ENCODE data around the gene L3MBTL1.
"Not testable (repeated sequence)": the region's sequence is repeated elsewhere in the genome, so short reads cannot be mapped to it uniquely, and the experiment has no call there.

The L3MBTL1 gene
- 5.9 to 16.1 (median 13.1) reads per million in 4 donors for total RNA-seq

GRCh38 chr20:43507150-43508080 is at the start of gene L3MBTL1:
TSS of gene L3MBTL1 (plus strand) at chr20:43507697. CDS start at chr20:43513504, 5,807 bp downstream.
- no peak for DNase-seq

DNA sequence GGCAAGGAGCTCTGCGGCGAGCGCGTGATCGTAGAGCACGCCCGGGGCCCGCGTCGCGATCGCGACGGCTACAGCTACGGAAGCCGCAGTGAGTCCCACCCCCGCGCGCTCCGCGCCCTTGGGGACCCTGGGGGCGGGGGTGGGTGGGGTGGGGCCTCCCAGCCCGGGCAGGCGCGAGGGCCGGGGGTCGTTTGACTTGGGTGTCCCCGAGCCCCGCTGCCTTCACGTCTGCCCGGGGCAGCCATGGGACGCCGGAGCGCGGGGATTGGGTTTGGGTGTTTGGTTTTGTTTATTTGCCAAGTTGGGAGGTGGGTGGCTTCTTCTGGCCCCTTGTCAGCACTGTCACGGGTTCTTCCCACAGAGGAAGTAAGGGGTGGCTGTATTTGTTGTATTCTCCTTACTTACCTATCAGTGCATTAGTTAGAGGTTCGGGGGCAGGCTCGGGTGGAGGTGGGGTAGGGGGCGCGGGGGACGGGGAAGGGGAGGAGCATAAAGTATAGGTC is 49.0 kb upstream of the L3MBTL1 start:
- no peak for DNase-seq

DNA sequence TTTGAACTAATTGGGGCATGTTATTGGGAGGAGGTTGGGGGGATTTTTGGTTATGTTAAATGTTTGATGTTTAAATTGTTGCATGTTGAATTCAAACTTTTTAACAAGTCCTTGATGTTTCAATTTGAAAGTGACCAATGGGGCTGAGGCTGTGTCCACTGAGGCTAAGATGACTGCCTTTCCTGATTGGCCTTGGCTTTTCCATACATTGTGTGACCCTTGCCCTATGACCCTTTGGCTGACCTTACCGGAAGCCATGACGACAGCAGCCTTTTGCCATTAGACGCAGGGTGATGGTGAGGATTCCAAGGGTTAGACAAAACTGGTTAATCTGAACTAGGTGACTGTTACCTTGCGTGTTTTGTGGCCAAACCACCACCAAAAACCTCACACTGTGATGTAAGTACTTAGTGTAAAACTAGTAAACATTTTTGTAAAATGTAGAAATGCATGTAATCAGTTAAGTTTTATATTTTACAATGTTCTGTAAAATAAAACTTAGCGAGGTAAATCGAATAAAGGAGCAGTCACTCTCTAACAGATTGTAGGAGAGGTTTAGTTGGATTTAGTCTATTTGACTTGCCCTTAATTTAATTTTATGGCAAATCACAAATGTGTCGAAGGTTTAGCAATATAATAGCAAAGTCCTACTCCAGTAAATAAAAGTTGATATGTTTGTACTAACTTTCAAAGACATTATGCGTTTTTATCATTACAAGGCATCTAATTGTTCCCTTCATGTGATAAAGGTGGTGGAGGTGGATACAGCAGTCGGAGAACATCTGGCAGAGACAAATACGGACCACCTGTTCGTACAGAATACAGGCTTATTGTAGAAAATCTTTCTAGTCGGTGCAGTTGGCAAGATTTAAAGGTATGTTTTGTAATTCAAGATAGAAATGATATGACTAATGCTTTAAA is 48.2 kb upstream of the L3MBTL1 start:
- DNase-seq = peak in 1 of 5 donors; percentile 29

GRCh38 chr20:43460172-43460829 is 47.2 kb upstream of the L3MBTL1 start:
- DNase-seq = no peak

DNA sequence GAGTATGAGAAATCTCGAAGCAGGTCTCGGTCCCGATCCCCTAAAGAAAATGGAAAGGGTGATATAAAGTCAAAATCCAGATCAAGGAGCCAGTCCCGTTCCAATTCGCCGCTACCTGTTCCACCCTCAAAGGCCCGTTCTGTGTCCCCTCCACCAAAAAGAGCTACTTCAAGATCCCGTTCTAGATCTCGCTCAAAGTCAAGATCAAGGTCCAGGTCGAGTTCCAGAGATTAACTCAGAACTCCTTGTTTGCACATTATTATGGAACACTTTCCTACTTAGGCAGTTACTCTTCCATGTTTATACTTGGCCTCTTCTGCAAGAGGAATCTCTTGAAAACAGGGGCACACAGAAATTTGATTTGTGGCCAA is 46.7 kb upstream of the L3MBTL1 start:
- no peak for DNase-seq

DNA sequence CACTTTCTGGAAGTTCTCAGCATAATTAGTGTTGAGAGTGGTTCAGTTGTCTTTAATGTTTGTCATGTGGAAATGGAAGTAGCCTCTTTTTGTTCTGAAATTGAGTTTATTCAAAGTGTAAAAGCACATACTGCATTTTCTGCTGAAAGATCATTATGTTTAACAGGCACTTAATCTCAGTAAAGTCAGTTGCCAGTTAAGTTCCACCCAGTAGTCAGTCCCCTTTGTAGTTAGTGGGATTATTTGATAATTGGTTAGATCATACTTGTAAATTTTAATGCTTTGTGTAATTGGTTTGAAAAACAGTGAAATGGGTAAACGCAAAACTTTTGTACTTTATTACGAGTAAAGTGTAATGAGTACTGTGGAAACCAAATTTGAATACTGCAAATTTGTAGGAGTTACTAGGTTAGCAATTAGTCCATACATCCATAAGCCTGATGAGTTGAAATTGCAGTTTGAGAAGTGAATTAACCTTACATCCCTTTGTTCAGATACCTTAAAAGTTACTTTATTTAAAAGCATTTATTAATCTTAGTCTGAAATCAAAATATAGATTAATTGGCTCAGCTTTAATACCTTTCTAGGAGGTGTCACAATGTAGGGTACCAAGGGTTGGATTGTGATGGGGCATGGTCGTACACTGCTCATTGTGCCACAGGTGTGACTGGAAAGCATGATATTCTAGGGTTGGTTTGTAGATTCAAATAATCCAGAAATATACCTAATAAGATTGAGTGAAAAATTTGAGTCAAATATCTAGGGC is 45.4 kb upstream of the L3MBTL1 start:
- DNase-seq = no peak

GRCh38 chr20:43462660-43463526 is 44.6 kb upstream of the L3MBTL1 start:
- DNase-seq = no peak

DNA sequence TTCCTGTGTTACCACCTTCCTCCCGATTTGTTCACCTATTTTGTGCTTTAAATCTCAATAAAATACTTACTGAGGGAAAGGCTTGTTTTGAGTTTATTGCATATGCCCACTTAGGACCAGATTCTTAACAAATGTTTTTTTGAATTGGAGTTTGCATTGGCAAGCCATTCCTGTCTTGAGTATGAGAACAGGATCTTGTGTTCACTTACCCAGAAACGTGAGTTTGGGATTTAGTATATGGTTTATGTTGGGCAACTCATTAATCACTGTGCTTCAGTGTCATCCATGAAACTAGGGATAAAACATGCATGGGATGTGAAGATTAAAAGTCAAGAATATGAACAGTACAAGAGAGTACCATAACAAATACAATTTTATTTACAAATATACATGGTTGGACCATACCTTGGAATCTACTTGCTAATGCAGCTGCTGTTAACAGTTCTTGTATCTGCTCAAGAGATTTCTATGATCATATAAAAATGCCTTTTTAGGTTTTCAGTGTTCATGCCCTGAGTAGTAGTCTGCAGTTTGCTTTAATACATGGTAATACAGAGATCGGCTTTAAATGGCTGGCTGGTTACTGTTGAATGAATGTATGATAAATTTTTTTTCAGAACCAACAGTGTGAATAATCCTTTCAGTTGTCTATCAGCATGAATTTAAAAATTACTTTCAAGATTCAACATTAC is 43.8 kb upstream of the L3MBTL1 start:
- DNase-seq = no peak

- no peak for DNase-seq
Measured at GRCh38 chr20:43464219-43464790, 43.2 kb upstream of the L3MBTL1 start.

DNA sequence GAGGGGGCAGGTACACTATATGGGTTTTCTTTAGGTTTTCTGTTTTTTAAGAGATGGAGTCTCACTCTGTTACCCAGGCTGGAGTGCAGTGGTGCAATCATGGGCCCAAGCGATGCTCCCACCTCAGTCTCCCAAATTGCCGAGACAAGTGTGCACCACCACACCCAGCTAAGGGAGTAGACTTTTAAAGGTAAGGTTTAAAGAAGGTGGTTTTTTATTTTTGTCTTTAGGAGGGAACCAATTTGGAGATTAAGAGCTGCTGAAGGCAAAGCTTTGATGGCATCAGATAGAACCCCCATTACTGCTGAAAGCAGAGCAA is 41.9 kb upstream of the L3MBTL1 start:
- DNase-seq = no peak

DNA sequence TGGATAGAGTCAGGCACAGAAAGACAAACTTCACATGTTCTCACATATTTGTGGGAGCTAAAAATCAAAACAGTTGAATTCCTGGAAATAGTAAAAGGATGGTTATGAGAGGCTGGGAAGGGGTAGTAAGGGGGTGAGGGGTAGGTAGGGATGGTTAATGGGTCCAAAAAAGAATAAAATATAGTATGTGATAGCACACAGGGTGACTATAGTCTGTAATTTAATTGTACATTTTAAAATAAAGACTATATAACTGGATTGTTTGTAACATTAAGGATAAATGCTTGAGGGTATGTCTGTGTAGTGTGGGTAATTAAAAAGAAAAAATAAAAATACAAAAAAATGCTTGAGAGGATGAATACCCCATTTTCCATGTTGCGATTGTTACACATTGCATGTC is 39.9 kb upstream of the L3MBTL1 start:
- no peak for DNase-seq

DNA sequence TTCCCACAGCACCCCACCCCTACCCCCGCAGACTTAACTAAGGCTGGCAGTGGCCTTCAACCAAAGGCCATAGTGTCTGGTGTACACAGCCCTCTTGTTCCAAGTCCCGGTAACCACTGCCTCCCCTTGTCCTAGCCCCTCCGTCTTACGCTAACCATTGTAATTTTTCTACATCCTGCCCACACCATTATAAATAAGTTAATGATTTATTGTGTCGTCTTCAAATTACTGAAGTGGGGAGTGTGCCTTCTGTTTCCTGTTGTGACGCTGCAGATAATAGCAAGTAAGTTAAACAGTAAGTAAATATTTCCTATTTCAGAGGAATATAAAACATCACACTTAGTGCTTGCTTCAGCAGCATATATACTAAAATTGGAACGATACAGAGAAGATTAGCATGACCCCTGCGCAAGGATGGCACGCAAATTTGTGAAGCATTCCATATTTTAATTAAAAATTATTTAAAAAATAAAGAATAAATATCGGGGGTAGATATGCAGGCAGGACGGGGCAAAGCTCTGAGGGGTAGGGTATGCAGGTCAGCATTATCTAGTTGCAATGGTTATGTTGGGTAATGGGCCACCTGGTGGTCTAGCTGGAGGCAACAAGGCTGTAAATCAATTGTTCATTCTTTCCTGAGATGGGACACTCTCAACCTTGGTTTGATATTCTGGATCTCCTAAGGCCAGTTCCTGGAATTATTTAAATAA is 34.7 kb upstream of the L3MBTL1 start:
- no peak for DNase-seq

- DNase-seq = no peak
Measured at GRCh38 chr20:43473381-43473704, 34.2 kb upstream of the L3MBTL1 start.

DNA sequence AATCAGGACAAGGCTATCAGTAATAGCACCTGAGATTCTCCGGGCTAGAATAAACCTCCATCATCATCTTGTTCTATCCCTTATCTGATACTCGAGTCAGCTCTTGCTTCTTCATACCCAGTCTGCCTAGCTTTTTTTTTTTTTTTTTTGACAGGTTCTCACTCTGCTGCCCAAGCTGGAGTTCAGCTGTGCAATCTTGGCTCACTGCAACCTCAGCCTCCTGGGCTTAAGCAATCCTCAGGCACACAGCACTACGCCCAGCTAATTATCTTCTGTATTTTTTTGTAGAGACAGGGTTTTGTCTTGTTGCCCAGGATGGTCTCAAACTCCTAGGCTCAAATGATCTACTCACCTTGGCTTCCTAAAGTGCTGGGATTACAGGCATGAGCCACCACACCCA is 30.3 kb upstream of the L3MBTL1 start:
- DNase-seq = no peak

DNA sequence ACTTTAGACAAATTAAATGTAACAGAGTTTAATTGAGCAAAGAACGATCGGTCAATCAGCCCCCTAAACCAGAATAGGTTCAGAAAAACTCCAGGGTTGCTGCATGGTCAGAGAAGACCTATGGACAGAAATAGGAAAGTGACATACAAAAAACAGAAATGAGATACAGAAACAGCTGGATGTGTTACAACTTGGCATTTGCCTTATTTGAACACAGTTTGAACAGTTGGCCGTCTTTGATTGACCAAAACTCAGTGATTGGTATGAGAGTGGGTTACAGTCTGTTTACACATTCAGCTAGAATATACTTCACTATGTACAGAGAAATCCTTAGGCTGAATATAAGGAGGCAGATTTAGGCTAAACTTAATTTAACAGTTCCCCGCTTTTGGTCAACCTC is 29.9 kb upstream of the L3MBTL1 start:
- DNase-seq = no peak

GRCh38 chr20:43490038-43490437 is 17.5 kb upstream of the L3MBTL1 start:
- no peak for DNase-seq

GRCh38 chr20:43492101-43492500 is 15.4 kb upstream of the L3MBTL1 start:
- peak in 1 of 5 donors; percentile 64 for DNase-seq

DNA sequence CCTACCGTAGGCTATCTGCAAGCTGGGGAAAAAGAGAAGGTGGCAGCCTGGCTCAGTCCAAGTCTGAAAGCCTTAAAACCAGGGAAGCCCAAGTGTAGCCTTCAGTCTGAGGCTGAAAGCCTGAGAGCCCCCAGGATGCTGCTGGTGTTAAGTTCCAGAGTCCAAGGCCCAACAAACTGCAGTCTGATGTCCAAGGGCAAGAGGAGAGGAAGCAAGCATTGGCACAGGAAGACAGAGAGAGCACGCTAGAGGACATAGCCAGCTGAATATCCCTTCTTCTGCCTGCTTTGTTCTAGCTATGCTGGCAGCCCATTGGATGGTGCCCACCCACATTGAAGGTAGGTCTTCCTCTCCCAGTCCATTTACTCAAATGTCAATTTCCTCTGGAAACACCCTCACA is 12.1 kb upstream of the L3MBTL1 start:
- no peak for DNase-seq

DNA sequence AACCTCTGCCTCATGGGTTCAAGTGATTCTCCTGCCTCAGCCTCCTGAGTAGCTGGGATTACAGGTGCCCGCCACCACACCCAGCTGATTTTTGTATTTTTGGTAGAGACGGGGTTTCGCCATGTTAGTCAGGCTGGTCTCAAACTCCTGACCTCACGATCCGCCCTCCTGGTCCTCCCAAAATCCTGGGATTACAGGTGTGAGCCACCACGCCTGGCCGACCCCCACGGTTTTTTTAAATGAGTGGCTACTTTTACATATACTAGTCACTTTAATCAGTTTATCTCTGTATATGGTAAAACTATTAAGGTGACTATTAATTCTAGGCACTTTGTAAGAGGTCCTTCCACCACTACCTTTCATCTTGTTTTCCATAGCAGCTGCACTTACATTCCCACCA is 5.5 kb upstream of the L3MBTL1 start:
- not testable (repeated sequence) for DNase-seq

GRCh38 chr20:43506238-43506637 is 1.3 kb upstream of the L3MBTL1 start:
- no peak for DNase-seq

Measured in T-helper 1 cell (primary cell).